Sigmoid colon (tissue), 3 donors: ENCODE data around the gene MBD3L2.

Experiments used
- POLR2A ChIP-seq, 2 donors: fragments of 450-650 bp; IDR thresholded peaks; one replicate each; pipeline ENCODE4 v1.6.1; 2016; ENCODE audit warnings: antibody characterized with exemption in 2 of 2, mild to moderate bottlenecking in 2 of 2, moderate library complexity in 2 of 2
- TF ChIP-seq, protein P1 (sequence below), 4 experiments: fragments of 450-650 bp in 3 of 4; fragments of 200-600 bp in 1 of 4; IDR thresholded peaks; one replicate each; pipeline ENCODE4 v1.5.1; 2016 to 2019; ENCODE audit warnings: antibody characterized with exemption in 4 of 4, mild to moderate bottlenecking in 3 of 4, moderate library complexity in 2 of 4

DNA sequence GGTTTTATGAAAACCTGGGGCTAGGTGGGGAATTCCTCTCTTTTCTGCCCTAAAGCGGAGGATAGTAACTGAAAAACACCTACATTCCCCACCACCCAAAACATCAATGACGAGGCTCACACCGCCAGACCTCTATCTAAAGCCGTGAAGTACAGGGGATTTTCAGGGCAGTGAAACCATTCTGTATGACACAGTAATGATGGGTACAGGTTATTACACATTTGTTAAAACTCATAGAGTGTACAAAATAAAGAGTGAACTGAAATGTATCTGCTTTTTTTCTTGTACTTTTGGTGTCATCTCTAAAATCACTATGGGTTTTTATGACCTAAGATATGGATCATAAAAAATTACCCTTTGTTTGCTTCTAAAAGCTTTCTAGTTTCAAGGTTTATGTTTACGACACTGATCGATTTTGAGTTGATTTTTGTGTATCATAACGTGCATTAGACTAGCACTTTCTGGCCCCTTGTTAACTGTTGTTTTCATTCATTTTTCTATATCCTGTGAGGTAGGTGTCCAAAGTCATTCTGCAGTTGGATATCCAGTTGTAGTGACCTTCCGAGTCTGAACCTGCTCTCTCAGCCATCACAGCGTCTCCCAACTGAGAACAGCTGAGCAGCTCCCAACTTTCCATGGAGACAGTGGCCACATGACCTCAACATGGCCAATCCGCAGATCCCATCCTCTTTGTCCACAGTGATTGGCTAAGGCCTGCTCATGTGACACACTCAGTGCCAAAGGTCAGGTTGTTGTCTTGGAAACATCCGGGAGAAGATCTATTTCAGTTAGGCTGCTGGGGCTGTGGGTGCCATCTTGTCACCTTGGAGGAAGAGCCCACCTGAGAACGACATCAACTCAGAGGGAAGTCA lies 38.2 kb upstream of the MBD3L2 start:
- no peak for TF ChIP-seq POLR2A (IDR thresholded peaks at IDR 0.05)
- TF ChIP-seq, protein P1, sequence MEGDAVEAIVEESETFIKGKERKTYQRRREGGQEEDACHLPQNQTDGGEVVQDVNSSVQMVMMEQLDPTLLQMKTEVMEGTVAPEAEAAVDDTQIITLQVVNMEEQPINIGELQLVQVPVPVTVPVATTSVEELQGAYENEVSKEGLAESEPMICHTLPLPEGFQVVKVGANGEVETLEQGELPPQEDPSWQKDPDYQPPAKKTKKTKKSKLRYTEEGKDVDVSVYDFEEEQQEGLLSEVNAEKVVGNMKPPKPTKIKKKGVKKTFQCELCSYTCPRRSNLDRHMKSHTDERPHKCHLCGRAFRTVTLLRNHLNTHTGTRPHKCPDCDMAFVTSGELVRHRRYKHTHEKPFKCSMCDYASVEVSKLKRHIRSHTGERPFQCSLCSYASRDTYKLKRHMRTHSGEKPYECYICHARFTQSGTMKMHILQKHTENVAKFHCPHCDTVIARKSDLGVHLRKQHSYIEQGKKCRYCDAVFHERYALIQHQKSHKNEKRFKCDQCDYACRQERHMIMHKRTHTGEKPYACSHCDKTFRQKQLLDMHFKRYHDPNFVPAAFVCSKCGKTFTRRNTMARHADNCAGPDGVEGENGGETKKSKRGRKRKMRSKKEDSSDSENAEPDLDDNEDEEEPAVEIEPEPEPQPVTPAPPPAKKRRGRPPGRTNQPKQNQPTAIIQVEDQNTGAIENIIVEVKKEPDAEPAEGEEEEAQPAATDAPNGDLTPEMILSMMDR (IDR thresholded peaks at IDR 0.05): no peak
